MM.1S (cell line): ENCODE data around the gene MAPK8IP1.

Experiments used
- CTCF ChIP-seq: fragments of 300-600 bp; sonication (generic); IDR thresholded peaks from 2 replicates; pipeline ENCODE4 v1.5.1; 2016; ENCODE audit warnings: antibody characterized with exemption, low read length, mixed read lengths
- EZH2 ChIP-seq: fragments of 300-600 bp; sonication (generic); optimal IDR thresholded peaks from 2 replicates; pipeline ENCODE3; 2017; ENCODE audit warnings: low read depth, mild to moderate bottlenecking, antibody characterized with exemption, low read length, mixed read lengths
- EZH2phosphoT487 ChIP-seq: fragments of 300-600 bp; sonication (generic); IDR thresholded peaks from 2 replicates; pipeline ENCODE4 v1.6.1; 2018; ENCODE audit warnings: antibody characterized with exemption, low read length

DNA sequence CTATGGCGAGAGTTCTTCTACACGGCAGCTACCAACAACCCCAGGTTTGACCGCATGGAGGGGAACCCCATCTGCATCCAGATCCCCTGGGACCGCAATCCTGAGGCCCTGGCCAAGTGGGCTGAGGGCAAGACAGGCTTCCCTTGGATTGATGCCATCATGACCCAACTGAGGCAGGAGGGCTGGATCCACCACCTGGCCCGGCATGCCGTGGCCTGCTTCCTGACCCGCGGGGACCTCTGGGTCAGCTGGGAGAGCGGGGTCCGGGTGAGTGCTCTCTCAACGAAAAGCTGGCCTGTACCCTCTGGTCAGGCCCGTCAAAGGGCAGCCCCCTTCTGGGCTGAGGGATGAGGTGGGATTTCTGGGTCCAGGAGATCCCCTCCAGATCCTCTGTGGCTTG is 15.9 kb upstream of the MAPK8IP1 start:
- TF ChIP-seq CTCF (no peak), EZH2 (no peak), EZH2phosphoT487 (no peak)
